Transverse colon (tissue), 3 donors: Measurements from ENCODE around the gene EYA2.

ENCODE experiments used
- CTCF ChIP-seq, 5 experiments: fragments of 200-600 bp in 3 of 5; fragments of 450-650 bp in 2 of 5; sonication (generic) in 3 of 5; IDR thresholded peaks; 1 replicate in 2 of 5; 2 replicates in 3 of 5; pipeline ENCODE4 v1.5.1; 2016 to 2017; ENCODE audit warnings: antibody characterized with exemption in 5 of 5, inconsistent platforms in 3 of 5, mild to moderate bottlenecking in 2 of 5, moderate library complexity in 1 of 5
- EP300 ChIP-seq: sonication (generic); formaldehyde crosslinking; IDR thresholded peaks from one replicate; pipeline ENCODE4 v1.6.1; 2017; ENCODE audit warnings: antibody characterized with exemption, low read depth
- POLR2A ChIP-seq: fragments of 450-650 bp; IDR thresholded peaks from one replicate; pipeline ENCODE4 v1.6.1; 2016; ENCODE audit warnings: antibody characterized with exemption, mild to moderate bottlenecking, moderate library complexity

GRCh38 chr20:47054506-47054905 lies 159.9 kb downstream of the EYA2 start:
- TF ChIP-seq CTCF (IDR thresholded peaks at IDR 0.05) (no peak), POLR2A (no peak), EP300 (no peak)
